SK-N-SH (cell line): Measurements from ENCODE around the gene TBC1D8. TPM values are rescaled to one million over a fixed set of nuclear protein-coding genes. Genes with fewer than 3 reads are reported as not detected.

Experiments
- CTCF ChIA-PET: fragments of 300-600, 350-600 bp; formaldehyde crosslinking; extraction: SDS; loops from one replicate; lab custom pipeline; 2021; lab: Yijun Ruan, JAX
- POLR2A ChIA-PET: fragments of 350-600 bp; sonication (Branson Sonifier 250); formaldehyde crosslinking; extraction: SDS; loops from one replicate; lab custom pipeline; 2020; ENCODE audit warnings: antibody characterized with exemption, inconsistent platforms; lab: Yijun Ruan, JAX
- DNase-seq: peaks from one replicate; pipeline ENCODE4 v3.0.0; 2012
- H2AFZ ChIP-seq: fragments of 200-600 bp; sonication (generic); 2 replicates; pipeline ENCODE4 v1.8.1; 2016; ENCODE audit warnings: antibody characterized with exemption, mild to moderate bottlenecking, low read depth
- H3F3A ChIP-seq: fragments of 200-600 bp; sonication (generic); replicated peaks from 2 replicates; pipeline ENCODE3; 2016; ENCODE audit warnings: antibody characterized with exemption, mild to moderate bottlenecking; ENCODE audit not compliant: insufficient read depth
- H3K27ac ChIP-seq, 2 experiments: fragments of 200-500 bp in 1 of 2; fragments of 200-600 bp in 1 of 2; sonication (Bioruptor generic) in 1 of 2; sonication (generic), shearing (Covaris generic) in 1 of 2; 2 replicates each; pipeline versions ENCODE4 v1.5.1 to v1.6.1; 2014 to 2016; ENCODE audit warnings: low read depth in 2 of 2, inconsistent platforms in 1 of 2, low read length in 1 of 2, mild to moderate bottlenecking in 1 of 2, mixed read lengths in 1 of 2
- H3K27me3 ChIP-seq: fragments of 200-600 bp; sonication (generic), shearing (Covaris generic); 2 replicates; pipeline ENCODE4 v1.6.1; 2016; ENCODE audit warnings: mixed run types; ENCODE audit not compliant: insufficient read depth
- H3K36me3 ChIP-seq, 2 experiments: fragments of 200-500 bp in 1 of 2; fragments of 200-600 bp in 1 of 2; sonication (Bioruptor generic) in 1 of 2; sonication (generic) in 1 of 2; replicated peaks in 1 of 2; 2 replicates each; pipeline versions ENCODE3 to v1.5.1; 2014 to 2016; ENCODE audit warnings: low read length in 1 of 2, mild to moderate bottlenecking in 1 of 2; ENCODE audit not compliant: insufficient read depth in 2 of 2, control insufficient read depth in 1 of 2
- H3K4me1 ChIP-seq, 2 experiments: fragments of 200-500 bp in 1 of 2; fragments of 200-600 bp in 1 of 2; sonication (Bioruptor generic) in 1 of 2; sonication (generic), shearing (Covaris generic) in 1 of 2; 2 replicates each; pipeline versions ENCODE4 v1.5.1 to v1.6.1; 2014 to 2016; ENCODE audit warnings: low read depth in 1 of 2, low read length in 1 of 2, mixed run types in 1 of 2; ENCODE audit not compliant: insufficient read depth in 2 of 2, control insufficient read depth in 1 of 2
- H3K4me2 ChIP-seq: fragments of 200-600 bp; sonication (generic), shearing (Covaris generic); 2 replicates; pipeline ENCODE4 v1.6.1; 2017; ENCODE audit warnings: mixed run types
- H3K4me3 ChIP-seq, 2 experiments: fragments of 200-500 bp in 1 of 2; fragments of 200-600 bp in 1 of 2; sonication (Bioruptor generic) in 1 of 2; sonication (generic), shearing (Covaris generic) in 1 of 2; 2 replicates each; pipeline versions ENCODE4 v1.5.1 to v1.8.1; 2014 to 2016; ENCODE audit warnings: low read depth in 2 of 2, inconsistent platforms in 1 of 2, low read length in 1 of 2, mild to moderate bottlenecking in 1 of 2, mixed read lengths in 1 of 2, moderate library complexity in 1 of 2
- H3K79me2 ChIP-seq: fragments of 200-600 bp; sonication (generic); 2 replicates; pipeline ENCODE4 v1.8.1; 2017; ENCODE audit warnings: mild to moderate bottlenecking; ENCODE audit not compliant: insufficient read depth
- H3K9ac ChIP-seq: fragments of 200-600 bp; sonication (generic); 2 replicates; pipeline ENCODE4 v1.6.1; 2017; ENCODE audit warnings: mixed run types
- H3K9me2 ChIP-seq: fragments of 200-600 bp; sonication (generic); 2 replicates; pipeline ENCODE4 v1.6.1; 2017; ENCODE audit warnings: mixed run types
- H3K9me3 ChIP-seq: fragments of 200-600 bp; sonication (generic); 2 replicates; pipeline ENCODE4 v1.6.1; 2017; ENCODE audit warnings: mixed run types, mild to moderate bottlenecking, moderate library complexity
- H4K20me1 ChIP-seq: fragments of 200-600 bp; sonication (generic); 2 replicates; pipeline ENCODE4 v1.6.1; 2017; ENCODE audit warnings: mild to moderate bottlenecking, mixed run types; ENCODE audit not compliant: insufficient read depth
- CHD2 ChIP-seq: fragments of 150-350 bp; IDR thresholded peaks from 2 replicates; pipeline ENCODE4 v1.6.1; 2018; ENCODE audit warnings: low read length; ENCODE audit not compliant: partially characterized antibody
- CTCF ChIP-seq: fragments of 200-600 bp; sonication (generic); IDR thresholded peaks from 2 replicates; pipeline ENCODE4 v1.6.1; 2017; ENCODE audit warnings: antibody characterized with exemption, mild to moderate bottlenecking, moderate library complexity
- ELF1 ChIP-seq: IDR thresholded peaks from 2 replicates; pipeline ENCODE4 v1.4.0; 2012
- EP300 ChIP-seq, 2 experiments: IDR thresholded peaks; 2 replicates each; pipeline versions ENCODE4 v1.4.0 to v1.6.1; 2012; ENCODE audit warnings: borderline replicate concordance in 1 of 2, low read depth in 1 of 2, low read length in 1 of 2
- EZH2phosphoT487 ChIP-seq: fragments of 200-600 bp; sonication (generic); IDR thresholded peaks from 2 replicates; pipeline ENCODE4 v1.6.1; 2017; ENCODE audit warnings: low read depth, mixed run types, mild to moderate bottlenecking, antibody characterized with exemption, moderate library complexity, borderline replicate concordance
- FOXM1 ChIP-seq: IDR thresholded peaks from 2 replicates; pipeline ENCODE4 v1.4.0; 2012; ENCODE audit warnings: low read depth, mild to moderate bottlenecking
- GABPA ChIP-seq: IDR thresholded peaks from 2 replicates; pipeline ENCODE4 v1.4.0; 2012; ENCODE audit warnings: low read depth, mild to moderate bottlenecking
- JUND ChIP-seq: IDR thresholded peaks from 2 replicates; pipeline ENCODE4 v1.4.0; 2012
- NRF1 ChIP-seq: IDR thresholded peaks from 2 replicates; pipeline ENCODE4 v1.6.1; 2012; ENCODE audit warnings: low read depth, mild to moderate bottlenecking, low read length
- PBX3 ChIP-seq: IDR thresholded peaks from 2 replicates; pipeline ENCODE4; 2012
- POLR2AphosphoS5 ChIP-seq: IDR thresholded peaks from 2 replicates; pipeline ENCODE4 v1.6.1; 2012; ENCODE audit warnings: low read depth, low read length
- RAD21 ChIP-seq: IDR thresholded peaks from 2 replicates; pipeline ENCODE4 v1.6.1; 2012; ENCODE audit warnings: mild to moderate bottlenecking, low read length
- RFX5 ChIP-seq: IDR thresholded peaks from 2 replicates; pipeline ENCODE4 v1.6.1; 2012; ENCODE audit warnings: mild to moderate bottlenecking, improper control_type of control experiment, low read length
- RXRA ChIP-seq: IDR thresholded peaks from 2 replicates; pipeline ENCODE4 v1.4.0; 2012; ENCODE audit warnings: low read depth, mild to moderate bottlenecking, borderline replicate concordance
- SIN3A ChIP-seq: IDR thresholded peaks from 2 replicates; pipeline ENCODE4 v1.6.1; 2012; ENCODE audit warnings: low read depth, mild to moderate bottlenecking, low read length, moderate library complexity, borderline replicate concordance
- TAF1 ChIP-seq: IDR thresholded peaks from 2 replicates; pipeline ENCODE4 v1.6.1; 2012; ENCODE audit warnings: low read depth, mild to moderate bottlenecking, low read length, moderate library complexity, borderline replicate concordance
- USF1 ChIP-seq: IDR thresholded peaks from 2 replicates; pipeline ENCODE4 v1.4.0; 2012; ENCODE audit warnings: low read depth, borderline replicate concordance
- WGBS: methylation state at CpG from one replicate; pipeline ENCODE4 v1.1.6; 2017; ENCODE audit warnings: low lambda C conversion rate; 5-methylcytosine and 5-hydroxymethylcytosine counted together
- polyA plus RNA-seq, 3 experiments: library from polyadenylated mRNA; depleted of rRNA; stranded (reverse); fragments of >200 nt; gene quantifications; 2 replicates each; pipeline ENCODE4 v1.2.3, GENCODE V29; 2012

The TBC1D8 gene
- polyA plus RNA-seq, 1 of the 3 experiments (the other 2 are of a cell fraction) = 5.3 TPM

- H3K36me3 ChIP-seq = peaks cover 0 to 18% of the 10 kb centered on the region in 2 experiments
Measured at GRCh38 chr2:100962366-100963025, 188.7 kb downstream of the TBC1D8 start.

GRCh38 chr2:100960688-100961087 is 190.5 kb downstream of the TBC1D8 start:
- Histone ChIP-seq H4K20me1 (no peaks in the 10 kb centered on the region), H3K9me3 (no peaks in the 10 kb centered on the region), H3K4me1 (peaks cover 3 to 12% of the 10 kb centered on the region in 2 experiments; a peak in 2 of 4 replicates), H3F3A (no peaks in the 10 kb centered on the region), H3K9ac (no peak overlapping the region), H3K27me3 (no peaks in the 10 kb centered on the region), H3K36me3 (peaks cover 0 to 13% of the 10 kb centered on the region in 2 experiments), H3K9me2 (no peaks in the 10 kb centered on the region)
- ChIA-PET CTCF (interaction anchor here (1.0 to 1.6 kb wide), 3 partner anchors 14 to 24 kb away, joined by 3 to 4 read pairs (median 3); no protein-coding TSS in a partner anchor), POLR2A (no interaction called here)
- WGBS = 60% methylated on average over 2 of the region's 4 CpGs
- TF ChIP-seq RAD21 = no peak
- TF ChIP-seq, all 33 proteins: peak for 0
- H3K4me2 ChIP-seq = no peak overlapping the region
- H3K79me2 ChIP-seq = no peaks in the 10 kb centered on the region
- H3K4me3 ChIP-seq = no peak overlapping the region
- DNase-seq = no peak
- no peak overlapping the region for H2AFZ ChIP-seq
- H3K27ac ChIP-seq = no peak overlapping the region

More at GRCh38 chr2:100962366-100963025, 188.7 kb downstream of the TBC1D8 start:
- H3K27me3 ChIP-seq = no peaks in the 10 kb centered on the region
- H3K9me3 ChIP-seq = no peaks in the 10 kb centered on the region
- H3K9ac ChIP-seq = no peak overlapping the region
- no peak for DNase-seq
- no peak overlapping the region for H2AFZ ChIP-seq
- peaks cover 3 to 12% of the 10 kb centered on the region in 2 experiments; a peak in 2 of 4 replicates for H3K4me1 ChIP-seq
- WGBS = 88% methylated on average over 12 of the region's 12 CpGs
- H3K4me2 ChIP-seq = no peak overlapping the region
- H4K20me1 ChIP-seq = no peaks in the 10 kb centered on the region
- CTCF ChIA-PET = no interaction called here
- no peaks in the 10 kb centered on the region for H3K79me2 ChIP-seq
- H3F3A ChIP-seq = no peaks in the 10 kb centered on the region
- no peaks in the 10 kb centered on the region for H3K9me2 ChIP-seq
- no peak overlapping the region for H3K4me3 ChIP-seq
- POLR2A ChIA-PET = no interaction called here
- no peak overlapping the region for H3K27ac ChIP-seq
- TF ChIP-seq POLR2AphosphoS5 = no peak
- TF ChIP-seq USF1 = no peak
- no peak for TF ChIP-seq GABPA
- TF ChIP-seq RXRA = no peak
- TF ChIP-seq, all 33 proteins: peak for 0

GRCh38 chr2:100959225-100959880 is 191.8 kb downstream of the TBC1D8 start:
- Histone ChIP-seq H3K4me3 (no peak overlapping the region), H3K36me3 (peaks cover 0 to 4% of the 10 kb centered on the region in 2 experiments), H3K9me3 (no peaks in the 10 kb centered on the region), H3K79me2 (no peaks in the 10 kb centered on the region), H2AFZ (no peak overlapping the region), H3K27ac (no peak overlapping the region), H4K20me1 (no peaks in the 10 kb centered on the region), H3K4me1 (peaks cover 3 to 12% of the 10 kb centered on the region in 2 experiments; a peak in 2 of 4 replicates), H3K27me3 (no peaks in the 10 kb centered on the region), H3K9ac (no peak overlapping the region), H3K4me2 (no peak overlapping the region)
- POLR2A ChIA-PET = no interaction called here
- CTCF ChIA-PET = interaction anchor here (1.0 to 1.6 kb wide), 3 partner anchors 13 to 353 kb away, joined by 3 to 4 read pairs (median 3); no protein-coding TSS in a partner anchor
- no peak for DNase-seq
- WGBS = 64% methylated on average over 6 of the region's 6 CpGs
- TF ChIP-seq CHD2 = no peak
- TF ChIP-seq CTCF = no peak
- TF ChIP-seq SIN3A = no peak
- no peak for TF ChIP-seq RFX5
- TF ChIP-seq EP300 (IDR thresholded peaks at IDR 0.05; ENCODE audit: borderline replicate concordance in 1 of 2, low read depth in 1 of 2, low read length in 1 of 2) = no peak
- TF ChIP-seq JUND = no peak
- TF ChIP-seq ELF1 = no peak
- no peak for TF ChIP-seq TAF1
- TF ChIP-seq FOXM1 = no peak
- no peak for TF ChIP-seq EZH2phosphoT487
- no peak for TF ChIP-seq NRF1
- no peak for TF ChIP-seq GABPA
- no peak for TF ChIP-seq RXRA
- no peak for TF ChIP-seq PBX3
- TF ChIP-seq, all 33 proteins: peak for 0
- H3F3A ChIP-seq = no peaks in the 10 kb centered on the region
- no peaks in the 10 kb centered on the region for H3K9me2 ChIP-seq
